Measurements from ENCODE around the gene ATPAF2.

- no peak for TF ChIP-seq CTCF (IDR thresholded peaks at IDR 0.05; ENCODE audit: low read depth, low read length, poor library complexity, severe bottlenecking)
- TF ChIP-seq EZH2phosphoT487 (IDR thresholded peaks at IDR 0.05; ENCODE audit: borderline replicate concordance, low read length), result no peak
Observed at GRCh38 chr17:18014006-18014405, 25.0 kb downstream of the ATPAF2 start.
